ENCODE data around the gene HLA-DOA. TPM values are rescaled to one million over a fixed set of nuclear protein-coding genes. Genes with fewer than 3 reads are reported as not detected.

Gene HLA-DOA
- total and polyA plus RNA-seq, 2 experiments from 2014 or later, result 0.83 to 2.0 TPM

- no peaks in the 10 kb centered on the region for H3K36me3 ChIP-seq (replicated peaks; ENCODE audit: insufficient read depth, low read depth)
- no peaks in the 10 kb centered on the region for H3K9me2 ChIP-seq (replicated peaks; ENCODE audit: insufficient read depth)
- no peak overlapping the region for H3K4me3 ChIP-seq
- H3K9me3 ChIP-seq (ENCODE audit: low read depth), result no peaks in the 10 kb centered on the region
- 82% methylated on average over 4 of the region's 4 CpGs for WGBS (ENCODE audit: low lambda C conversion rate, missing lambda C conversion rate)
- TF ChIP-seq CTCF (IDR thresholded peaks at IDR 0.05; ENCODE audit: poor library complexity) (no peak), EZH2phosphoT487 (IDR thresholded peaks at IDR 0.05; ENCODE audit: low read depth, severe bottlenecking, unreplicated experiment) (no peak), EZH2 (IDR thresholded peaks at IDR 0.05; ENCODE audit: borderline replicate concordance) (no peak)
- DNase-seq (ENCODE audit: low spot score), result no peak
- no peaks in the 10 kb centered on the region for H3K79me2 ChIP-seq
- peaks cover 9% of the 10 kb centered on the region for H3K27me3 ChIP-seq
- H2AFZ ChIP-seq, result no peak overlapping the region
- H3K4me1 ChIP-seq (ENCODE audit: insufficient read depth), result no peaks in the 10 kb centered on the region
- no peak overlapping the region for H3K4me2 ChIP-seq
- no peak overlapping the region for H3K27ac ChIP-seq
- H4K20me1 ChIP-seq (ENCODE audit: insufficient read depth, poor library complexity, severe bottlenecking), result no peaks in the 10 kb centered on the region
Measured at GRCh38 chr6:32991972-32992371, 17.4 kb downstream of the HLA-DOA start.

- WGBS (ENCODE audit: low lambda C conversion rate, missing lambda C conversion rate), result 88% methylated on average over 1 of the region's 1 CpG
- no peak for TF ChIP-seq CTCF (IDR thresholded peaks at IDR 0.05; ENCODE audit: poor library complexity)
- TF ChIP-seq EZH2phosphoT487 (IDR thresholded peaks at IDR 0.05; ENCODE audit: low read depth, severe bottlenecking, unreplicated experiment), result no peak
- TF ChIP-seq EZH2 (IDR thresholded peaks at IDR 0.05; ENCODE audit: borderline replicate concordance), result no peak
- Histone ChIP-seq H4K20me1 (ENCODE audit: insufficient read depth, poor library complexity, severe bottlenecking) (no peaks in the 10 kb centered on the region), H3K36me3 (replicated peaks; ENCODE audit: insufficient read depth, low read depth) (no peaks in the 10 kb centered on the region), H3K4me2 (no peak overlapping the region), H3K27me3 (no peaks in the 10 kb centered on the region), H3K9me2 (replicated peaks; ENCODE audit: insufficient read depth) (no peaks in the 10 kb centered on the region), H3K9me3 (ENCODE audit: low read depth) (no peaks in the 10 kb centered on the region), H3K4me1 (ENCODE audit: insufficient read depth) (peaks cover 2% of the 10 kb centered on the region), H3K27ac (no peak overlapping the region), H2AFZ (no peak overlapping the region), H3K4me3 (no peak overlapping the region), H3K79me2 (no peaks in the 10 kb centered on the region)
- DNase-seq (ENCODE audit: low spot score), result no peak
Measured at GRCh38 chr6:32989368-32989767, 20.0 kb downstream of the HLA-DOA start.

- Histone ChIP-seq H2AFZ (no peak overlapping the region), H3K27ac (peak overlapping the region; percentile 60), H4K20me1 (ENCODE audit: insufficient read depth, poor library complexity, severe bottlenecking) (peaks cover 33% of the 10 kb centered on the region), H3K27me3 (no peaks in the 10 kb centered on the region), H3K36me3 (replicated peaks; ENCODE audit: insufficient read depth, low read depth) (peaks cover 6% of the 10 kb centered on the region), H3K4me3 (no peak overlapping the region), H3K79me2 (peaks cover 10% of the 10 kb centered on the region), H3K9me2 (replicated peaks; ENCODE audit: insufficient read depth) (no peaks in the 10 kb centered on the region), H3K4me2 (peak overlapping the region; percentile 17), H3K4me1 (ENCODE audit: insufficient read depth) (peaks cover 31% of the 10 kb centered on the region), H3K9me3 (ENCODE audit: low read depth) (no peaks in the 10 kb centered on the region)
- TF ChIP-seq EZH2phosphoT487 (IDR thresholded peaks at IDR 0.05; ENCODE audit: low read depth, severe bottlenecking, unreplicated experiment) (no peak), EZH2 (IDR thresholded peaks at IDR 0.05; ENCODE audit: borderline replicate concordance) (no peak), CTCF (IDR thresholded peaks at IDR 0.05; ENCODE audit: poor library complexity) (peak; percentile 92)
- WGBS (ENCODE audit: low lambda C conversion rate, missing lambda C conversion rate), result 13% methylated on average over 9 of the region's 9 CpGs
- DNase-seq (ENCODE audit: low spot score), result peak; percentile 92
Measured at GRCh38 chr6:32984622-32985389, 24.6 kb downstream of the HLA-DOA start.

Measured in hepatocyte (in vitro differentiated cells).